Measurements from ENCODE around the gene MRPL50. TPM values are rescaled to one million over a fixed set of nuclear protein-coding genes. Genes with fewer than 3 reads are reported as not detected.

Gene MRPL50
- total and polyA plus RNA-seq, 2 experiments from 2014 or later: 25.5 to 59.0 TPM

DNA sequence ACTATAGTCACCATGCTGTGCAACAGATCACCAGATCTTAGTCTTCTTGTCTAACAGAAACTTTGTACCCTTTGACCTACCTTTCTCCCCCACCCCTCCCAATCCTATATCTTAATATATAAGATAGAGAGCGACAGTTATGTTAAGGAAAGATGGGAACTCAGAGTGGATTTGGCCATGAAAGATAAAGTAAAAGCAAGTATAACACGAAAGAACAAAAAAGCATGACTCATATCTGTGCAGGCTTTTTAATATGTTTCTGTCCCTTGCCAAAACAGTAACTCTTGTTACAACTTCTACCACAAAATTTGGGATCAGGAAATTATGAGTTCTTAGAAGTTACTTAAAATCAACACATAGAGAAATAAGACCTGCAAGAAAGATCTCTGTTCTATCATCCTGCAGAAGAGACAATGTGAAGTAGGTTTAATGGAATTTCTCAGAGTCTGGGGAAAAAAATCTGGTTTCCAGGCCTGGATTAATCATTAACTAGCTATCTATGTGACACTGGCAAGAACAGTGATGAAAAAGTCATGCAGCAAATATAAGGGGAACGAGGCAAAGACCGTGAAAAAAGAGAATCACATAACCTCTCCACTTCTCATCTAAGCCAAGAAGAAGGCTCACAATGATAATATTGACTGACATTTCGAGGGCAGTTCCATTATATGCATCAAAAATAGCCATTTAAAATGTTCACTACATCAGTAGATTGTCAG lies 32.2 kb downstream of the MRPL50 start (continued):
- TF ChIP-seq CREB1 (CRISPR knock-in tag; IDR thresholded peaks at IDR 0.05; ENCODE audit: low read depth) (no peak), JUNB (IDR thresholded peaks at IDR 0.05; ENCODE audit: unreplicated experiment) (no peak), REST (IDR thresholded peaks at IDR 0.05; ENCODE audit: unreplicated experiment) (no peak), NANOG (IDR thresholded peaks at IDR 0.05; ENCODE audit: borderline replicate concordance) (no peak), ZNF114 (CRISPR knock-in tag; IDR thresholded peaks at IDR 0.05) (no peak), EZH2phosphoT487 (IDR thresholded peaks at IDR 0.05; ENCODE audit: unreplicated experiment) (no peak)
- TF ChIP-seq, protein P1, sequence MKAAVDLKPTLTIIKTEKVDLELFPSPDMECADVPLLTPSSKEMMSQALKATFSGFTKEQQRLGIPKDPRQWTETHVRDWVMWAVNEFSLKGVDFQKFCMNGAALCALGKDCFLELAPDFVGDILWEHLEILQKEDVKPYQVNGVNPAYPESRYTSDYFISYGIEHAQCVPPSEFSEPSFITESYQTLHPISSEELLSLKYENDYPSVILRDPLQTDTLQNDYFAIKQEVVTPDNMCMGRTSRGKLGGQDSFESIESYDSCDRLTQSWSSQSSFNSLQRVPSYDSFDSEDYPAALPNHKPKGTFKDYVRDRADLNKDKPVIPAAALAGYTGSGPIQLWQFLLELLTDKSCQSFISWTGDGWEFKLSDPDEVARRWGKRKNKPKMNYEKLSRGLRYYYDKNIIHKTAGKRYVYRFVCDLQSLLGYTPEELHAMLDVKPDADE (IDR thresholded peaks at IDR 0.05): no peak

- H3K4me3 Mint-ChIP-seq: no peak overlapping the region
- no peak overlapping the region for H3K27ac ChIP-seq (ENCODE audit: low read depth)
- no peak overlapping the region for H3K4me2 ChIP-seq
- H3K4me1 Mint-ChIP-seq: peaks cover 5% of the 10 kb centered on the region; the same call in 1 of the 3 replicates
- no peaks in the 10 kb centered on the region for H3K27me3 Mint-ChIP-seq (ENCODE audit: insufficient read depth, low read depth, poor library complexity)
- H3K9me2 ChIP-seq (ENCODE audit: insufficient read depth): 0 out of 2 replicates have a peak, but pooled peaks cover 6% of the 10 kb centered on the region
- no peaks in the 10 kb centered on the region for H3F3A ChIP-seq (replicated peaks; ENCODE audit: low read depth)
- no peaks in the 10 kb centered on the region for H3K27me3 ChIP-seq (ENCODE audit: insufficient read depth)
- no peak overlapping the region for H3K4me3 ChIP-seq
- H4K20me1 ChIP-seq (replicated peaks; ENCODE audit: insufficient read depth): no peaks in the 10 kb centered on the region
- no peaks in the 10 kb centered on the region for H3K4me1 ChIP-seq (ENCODE audit: insufficient read depth)
- no peak overlapping the region for H3K27ac Mint-ChIP-seq
- no peaks in the 10 kb centered on the region for H3K9me3 Mint-ChIP-seq
- TF ChIP-seq EZH2 (IDR thresholded peaks at IDR 0.05; ENCODE audit: low read depth, unreplicated experiment) (no peak), EZH2phosphoT487 (IDR thresholded peaks at IDR 0.05; ENCODE audit: unreplicated experiment) (no peak), ZNF331 (CRISPR knock-in tag; IDR thresholded peaks at IDR 0.05; ENCODE audit: low read depth) (no peak), JUNB (IDR thresholded peaks at IDR 0.05; ENCODE audit: unreplicated experiment) (no peak), REST (IDR thresholded peaks at IDR 0.05; ENCODE audit: unreplicated experiment) (no peak), CTCF (conservative IDR thresholded peaks at IDR 0.05; ENCODE audit: low read depth in 2 of 2) (no peak)
- H3K79me2 ChIP-seq (replicated peaks; ENCODE audit: insufficient read depth): no peaks in the 10 kb centered on the region
- ATAC-seq (no peak), DNase-seq (ENCODE audit: low spot score) (no peak)
- no peaks in the 10 kb centered on the region for H3K36me3 Mint-ChIP-seq (ENCODE audit: low read depth)
- no peaks in the 10 kb centered on the region for H3K36me3 ChIP-seq (ENCODE audit: insufficient read depth)
- H2AFZ ChIP-seq: no peak overlapping the region
These were observed 33.2 kb downstream of the MRPL50 start for GRCh38 chr9:101365181-101365580.

All from GM23338 (cell line).